Measurements from ENCODE around the gene PARL. TPM values are rescaled to one million over a fixed set of nuclear protein-coding genes. Genes with fewer than 3 reads are reported as not detected.

Gene PARL, protein sequence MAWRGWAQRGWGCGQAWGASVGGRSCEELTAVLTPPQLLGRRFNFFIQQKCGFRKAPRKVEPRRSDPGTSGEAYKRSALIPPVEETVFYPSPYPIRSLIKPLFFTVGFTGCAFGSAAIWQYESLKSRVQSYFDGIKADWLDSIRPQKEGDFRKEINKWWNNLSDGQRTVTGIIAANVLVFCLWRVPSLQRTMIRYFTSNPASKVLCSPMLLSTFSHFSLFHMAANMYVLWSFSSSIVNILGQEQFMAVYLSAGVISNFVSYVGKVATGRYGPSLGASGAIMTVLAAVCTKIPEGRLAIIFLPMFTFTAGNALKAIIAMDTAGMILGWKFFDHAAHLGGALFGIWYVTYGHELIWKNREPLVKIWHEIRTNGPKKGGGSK
- 10 to 100 TPM; 77.1 to 84.1 TPM for total RNA-seq

- peaks cover 31% of the 10 kb centered on the region for H3K4me1 Mint-ChIP-seq (ENCODE audit: low read depth)
- no peaks in the 10 kb centered on the region for H3K27me3 Mint-ChIP-seq
- H3K27ac Mint-ChIP-seq: peak within 1 kb of the TSS; percentile 86
- intact Hi-C loops (cut with micrococcal nuclease): loop anchor here (1.0 to 5.0 kb wide), 5 partner anchors 57 to 415 kb away; partner anchors contain the start of genes ABCC5, MAP6D1 and PSMD2
- peak; percentile 98 for DNase-seq
- POLR2A ChIA-PET: interaction anchor here (1.0 to 1.6 kb wide), 6 partner anchors 10 to 456 kb away, joined by 3 to 13 read pairs (median 3); partner anchors contain the start of genes EIF2B5, MCF2L2 and YEATS2
- H3K4me3 Mint-ChIP-seq: peak within 1 kb of the TSS; percentile 92
- CTCF ChIA-PET: interaction anchor here (0.6 to 2.5 kb wide), 31 partner anchors 9 to 786 kb away, joined by 3 to 43 read pairs (median 4); partner anchors contain the start of genes AP2M1, EEF1AKMT4, EIF2B5 and MAP6D1
- H3K36me3 Mint-ChIP-seq: peaks cover 2% of the 10 kb centered on the region
- H3K9me3 Mint-ChIP-seq: no peaks in the 10 kb centered on the region
Observed at GRCh38 chr3:183884427-183885296, at the start of gene PARL. Gene PARL (minus strand): TSS chr3:183884880. CDS start chr3:183884846, 34 bp downstream.

- H3K27me3 Mint-ChIP-seq: no peaks in the 10 kb centered on the region
- H3K4me1 Mint-ChIP-seq (ENCODE audit: low read depth): no peaks in the 10 kb centered on the region
- ChIA-PET POLR2A (no interaction called here), CTCF (no interaction called here)
- no peak for DNase-seq
- H3K4me3 Mint-ChIP-seq: no peak overlapping the region
- peaks cover 17% of the 10 kb centered on the region for H3K36me3 Mint-ChIP-seq
- H3K27ac Mint-ChIP-seq: no peak overlapping the region
- intact Hi-C loops (cut with micrococcal nuclease): no loop called here
- no peaks in the 10 kb centered on the region for H3K9me3 Mint-ChIP-seq
Observed at GRCh38 chr3:183933160-183933559, 48.5 kb upstream of the PARL start.

DNA sequence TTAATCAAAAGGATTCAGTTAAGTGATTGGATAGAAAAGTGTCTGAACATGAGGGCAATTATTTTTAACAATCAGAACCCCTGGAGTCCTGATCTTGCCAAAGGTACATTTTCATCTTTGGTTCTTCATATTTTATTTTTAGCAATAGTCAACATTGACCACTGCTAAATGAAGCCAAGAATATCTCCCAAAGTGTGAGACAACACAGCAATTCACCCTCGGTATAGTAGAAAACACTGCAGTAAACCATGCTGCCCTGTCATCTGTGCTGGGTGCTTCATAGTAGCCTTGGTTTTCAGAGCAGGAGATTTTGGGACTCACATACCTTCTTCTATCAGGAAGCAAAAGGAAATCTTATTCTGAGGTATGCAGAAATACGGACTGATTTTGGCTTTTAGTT lies 47.2 kb upstream of the PARL start:
- intact Hi-C loops (cut with micrococcal nuclease): no loop called here
- H3K9me3 Mint-ChIP-seq: no peaks in the 10 kb centered on the region
- CTCF ChIA-PET: interaction anchor here (1.1 kb wide), 1 partner anchor 16 kb away, joined by 3 read pairs; no protein-coding TSS in a partner anchor

GRCh38 chr3:183930086-183930485 lies 45.4 kb upstream of the PARL start:
- H3K36me3 Mint-ChIP-seq: peaks cover 6% of the 10 kb centered on the region
- ChIA-PET CTCF (no interaction called here), POLR2A (no interaction called here)
- H3K9me3 Mint-ChIP-seq: no peaks in the 10 kb centered on the region
- H3K27me3 Mint-ChIP-seq: no peaks in the 10 kb centered on the region
- intact Hi-C loops (cut with micrococcal nuclease): no loop called here
- no peak overlapping the region for H3K27ac Mint-ChIP-seq
- no peak for DNase-seq
- H3K4me3 Mint-ChIP-seq: no peak overlapping the region
- no peaks in the 10 kb centered on the region for H3K4me1 Mint-ChIP-seq (ENCODE audit: low read depth)

More for the DNA sequence above, 47.2 kb upstream of the PARL start:
- Mint-ChIP-seq H3K4me3 (no peak overlapping the region), H3K36me3 (peaks cover 12% of the 10 kb centered on the region), H3K27me3 (no peaks in the 10 kb centered on the region), H3K4me1 (ENCODE audit: low read depth) (no peaks in the 10 kb centered on the region), H3K27ac (no peak overlapping the region)
- no peak for DNase-seq
- POLR2A ChIA-PET: no interaction called here

DNA sequence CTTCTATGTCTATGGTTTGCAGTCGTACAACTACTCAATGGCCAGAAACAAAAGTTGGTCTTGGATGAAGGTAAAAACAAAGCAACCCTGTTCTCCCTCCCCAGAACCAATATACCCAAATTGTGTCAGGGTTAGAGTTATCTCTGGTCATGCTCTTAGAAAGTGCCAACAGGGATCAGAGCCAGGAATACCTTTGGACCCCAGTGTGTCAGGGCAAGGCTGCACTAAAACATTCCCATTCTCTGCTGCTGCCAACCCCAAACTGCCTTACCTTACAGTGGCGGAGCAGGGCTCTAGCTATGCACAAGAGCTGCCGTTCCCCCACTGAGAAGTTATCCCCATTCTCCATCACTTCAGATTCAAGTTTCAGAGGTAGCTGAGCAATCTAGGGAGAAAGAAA lies 42.4 kb upstream of the PARL start:
- H3K4me1 Mint-ChIP-seq (ENCODE audit: low read depth): no peaks in the 10 kb centered on the region
- CTCF ChIA-PET: no interaction called here

DNA sequence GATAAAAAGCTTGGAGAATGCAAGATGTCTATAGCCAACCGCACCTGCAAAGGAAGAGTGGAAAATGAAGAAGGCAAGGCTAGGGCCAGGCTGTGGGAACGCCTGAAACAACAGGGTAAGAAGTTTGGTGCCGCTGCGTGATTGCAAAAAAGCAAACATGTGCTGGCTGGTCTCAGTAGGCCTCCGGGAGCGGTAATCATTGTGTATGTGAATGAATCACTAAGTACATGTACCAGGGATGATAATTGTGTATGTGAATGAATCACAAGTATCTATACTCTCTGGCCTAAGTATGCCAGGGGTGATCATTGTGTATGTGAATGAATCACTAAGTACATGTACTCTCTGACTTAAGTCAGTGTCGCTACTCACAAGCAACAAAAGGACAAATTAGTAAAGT lies 40.3 kb upstream of the PARL start:
- no peaks in the 10 kb centered on the region for H3K27me3 Mint-ChIP-seq
- no peaks in the 10 kb centered on the region for H3K4me1 Mint-ChIP-seq (ENCODE audit: low read depth)
- DNase-seq: no peak
- H3K27ac Mint-ChIP-seq: no peak overlapping the region
- H3K9me3 Mint-ChIP-seq: no peaks in the 10 kb centered on the region
- POLR2A ChIA-PET: no interaction called here
- CTCF ChIA-PET: no interaction called here
- peaks cover 14% of the 10 kb centered on the region for H3K36me3 Mint-ChIP-seq
- intact Hi-C loops (cut with micrococcal nuclease): no loop called here
- no peak overlapping the region for H3K4me3 Mint-ChIP-seq

More for the DNA sequence above, 42.4 kb upstream of the PARL start:
- peaks cover 8% of the 10 kb centered on the region for H3K36me3 Mint-ChIP-seq
- no peak overlapping the region for H3K4me3 Mint-ChIP-seq
- H3K27ac Mint-ChIP-seq: no peak overlapping the region
- POLR2A ChIA-PET: no interaction called here
- no peaks in the 10 kb centered on the region for H3K9me3 Mint-ChIP-seq
- H3K27me3 Mint-ChIP-seq: no peaks in the 10 kb centered on the region
- intact Hi-C loops (cut with micrococcal nuclease): no loop called here
- no peak for DNase-seq

GRCh38 chr3:183924543-183924942 lies 39.9 kb upstream of the PARL start:
- H3K4me3 Mint-ChIP-seq: no peak overlapping the region
- H3K4me1 Mint-ChIP-seq (ENCODE audit: low read depth): no peaks in the 10 kb centered on the region
- no peaks in the 10 kb centered on the region for H3K27me3 Mint-ChIP-seq
- CTCF ChIA-PET: no interaction called here
- peaks cover 14% of the 10 kb centered on the region for H3K36me3 Mint-ChIP-seq
- POLR2A ChIA-PET: no interaction called here
- no peak for DNase-seq
- no peaks in the 10 kb centered on the region for H3K9me3 Mint-ChIP-seq
- no peak overlapping the region for H3K27ac Mint-ChIP-seq
- intact Hi-C loops (cut with micrococcal nuclease): no loop called here

DNA sequence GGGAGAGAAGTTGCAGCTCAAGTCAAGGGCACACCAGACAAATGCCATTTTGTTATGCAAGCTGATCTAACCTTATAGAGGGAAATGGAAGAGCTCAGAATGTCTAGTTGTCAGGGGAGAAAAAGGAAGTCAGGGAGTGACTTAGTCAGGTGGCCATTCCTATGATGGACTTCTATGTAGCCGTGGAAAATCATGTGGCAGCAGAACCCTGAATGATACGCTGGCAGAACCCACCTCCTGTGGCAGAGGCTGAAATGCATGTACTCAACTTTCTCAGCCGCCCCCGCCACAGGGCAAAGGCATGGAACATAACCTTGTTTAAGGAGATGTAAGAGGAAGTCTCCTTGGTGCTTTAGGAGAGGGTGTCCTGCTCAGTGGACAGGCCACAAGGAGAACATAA lies 37.7 kb upstream of the PARL start:
- Mint-ChIP-seq H3K27me3 (no peaks in the 10 kb centered on the region), H3K9me3 (no peaks in the 10 kb centered on the region), H3K27ac (no peak overlapping the region), H3K4me3 (no peak overlapping the region), H3K4me1 (ENCODE audit: low read depth) (no peaks in the 10 kb centered on the region), H3K36me3 (peaks cover 10% of the 10 kb centered on the region)
- no peak for DNase-seq
- POLR2A ChIA-PET: no interaction called here
- CTCF ChIA-PET: no interaction called here
- intact Hi-C loops (cut with micrococcal nuclease): no loop called here

DNA sequence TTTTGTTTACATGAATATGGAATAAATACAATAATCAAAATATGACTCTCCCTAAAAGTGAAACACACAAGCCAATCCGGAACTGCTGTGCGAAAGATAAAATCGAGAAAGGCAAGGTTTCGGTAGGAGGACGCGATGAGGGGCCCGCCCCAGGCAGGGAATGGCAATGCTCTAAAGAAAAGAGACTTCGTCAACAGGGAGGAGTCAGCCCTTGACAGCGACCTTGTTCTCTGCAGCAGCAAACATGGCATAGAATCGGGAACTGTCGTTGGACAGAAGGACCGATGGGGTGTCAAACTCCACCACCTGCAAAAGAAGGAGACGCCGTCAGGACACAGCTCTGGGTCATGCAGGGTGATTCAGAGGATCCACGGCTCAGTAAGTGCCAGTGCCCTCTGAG lies 36.4 kb upstream of the PARL start:
- intact Hi-C loops (cut with micrococcal nuclease): no loop called here
- no peaks in the 10 kb centered on the region for H3K9me3 Mint-ChIP-seq
- H3K4me1 Mint-ChIP-seq (ENCODE audit: low read depth): no peaks in the 10 kb centered on the region
- no peak overlapping the region for H3K4me3 Mint-ChIP-seq
- DNase-seq: no peak
- no peak overlapping the region for H3K27ac Mint-ChIP-seq
- CTCF ChIA-PET: no interaction called here
- no peaks in the 10 kb centered on the region for H3K27me3 Mint-ChIP-seq
- peaks cover 8% of the 10 kb centered on the region for H3K36me3 Mint-ChIP-seq
- POLR2A ChIA-PET: no interaction called here

DNA sequence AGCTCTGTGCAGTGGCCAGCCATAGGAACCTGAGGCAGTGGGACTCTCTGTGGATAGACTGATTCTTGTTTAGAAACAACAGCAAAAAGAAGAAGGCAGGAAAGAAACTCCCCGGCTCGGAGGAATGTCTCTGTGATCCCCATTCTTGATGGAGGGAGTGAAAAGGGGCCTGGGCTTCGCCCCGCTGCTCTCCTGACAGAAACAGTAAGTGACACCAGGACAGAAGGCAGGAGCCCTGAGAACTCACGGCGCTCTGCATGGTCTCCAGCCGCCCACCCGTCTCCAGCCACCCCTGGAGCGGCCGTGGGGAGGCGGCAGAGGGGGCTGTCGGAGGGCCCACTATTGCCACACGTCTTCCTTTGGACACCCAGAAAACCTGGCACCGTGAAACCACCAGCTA lies 35.7 kb upstream of the PARL start:
- DNase-seq: no peak
- CTCF ChIA-PET: no interaction called here

DNA sequence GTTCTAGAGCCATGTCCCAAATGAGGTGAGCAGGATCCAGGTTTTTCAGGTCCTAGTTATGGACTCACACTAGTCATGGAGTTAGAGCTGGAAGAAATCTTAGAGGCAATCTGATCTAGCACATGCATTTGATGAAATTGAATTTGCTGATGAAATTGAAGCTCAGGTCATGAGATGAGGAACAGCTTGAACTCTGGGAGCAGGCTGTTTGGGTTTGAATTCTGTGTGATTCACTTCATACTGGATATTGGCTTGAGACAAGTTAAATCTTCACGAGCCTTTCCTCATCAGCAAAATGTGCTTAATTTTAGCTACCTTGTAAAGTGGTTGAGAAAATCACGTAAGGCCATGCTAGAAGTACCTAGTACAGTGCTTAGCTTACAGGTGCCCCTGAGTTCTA lies 33.5 kb upstream of the PARL start:
- peaks cover 8% of the 10 kb centered on the region for H3K36me3 Mint-ChIP-seq
- no peak overlapping the region for H3K27ac Mint-ChIP-seq
- POLR2A ChIA-PET: no interaction called here
- no peaks in the 10 kb centered on the region for H3K27me3 Mint-ChIP-seq
- CTCF ChIA-PET: interaction anchor here (0.6 kb wide), 1 partner anchor 53 kb away, joined by 3 read pairs; no protein-coding TSS in a partner anchor
- no peaks in the 10 kb centered on the region for H3K9me3 Mint-ChIP-seq
- H3K4me1 Mint-ChIP-seq (ENCODE audit: low read depth): no peaks in the 10 kb centered on the region
- no peak for DNase-seq
- intact Hi-C loops (cut with micrococcal nuclease): no loop called here
- H3K4me3 Mint-ChIP-seq: no peak overlapping the region

More for the DNA sequence above, 35.7 kb upstream of the PARL start:
- no peaks in the 10 kb centered on the region for H3K27me3 Mint-ChIP-seq
- intact Hi-C loops (cut with micrococcal nuclease): no loop called here
- peaks cover 8% of the 10 kb centered on the region for H3K36me3 Mint-ChIP-seq
- H3K27ac Mint-ChIP-seq: no peak overlapping the region
- H3K4me1 Mint-ChIP-seq (ENCODE audit: low read depth): no peaks in the 10 kb centered on the region
- POLR2A ChIA-PET: no interaction called here
- no peaks in the 10 kb centered on the region for H3K9me3 Mint-ChIP-seq
- H3K4me3 Mint-ChIP-seq: no peak overlapping the region

GRCh38 chr3:183917776-183918175 lies 33.1 kb upstream of the PARL start:
- POLR2A ChIA-PET: no interaction called here
- H3K36me3 Mint-ChIP-seq: peaks cover 8% of the 10 kb centered on the region
- no peak overlapping the region for H3K27ac Mint-ChIP-seq
- intact Hi-C loops (cut with micrococcal nuclease): no loop called here
- no peak for DNase-seq
- H3K4me1 Mint-ChIP-seq (ENCODE audit: low read depth): no peaks in the 10 kb centered on the region
- CTCF ChIA-PET: no interaction called here
- H3K4me3 Mint-ChIP-seq: no peak overlapping the region
- H3K27me3 Mint-ChIP-seq: no peaks in the 10 kb centered on the region
- H3K9me3 Mint-ChIP-seq: no peaks in the 10 kb centered on the region
